HG02759 (cell line): Measurements from ENCODE around the gene PDLIM1.

ENCODE experiments used
- ATAC-seq: cut with Tn5 transposase; IDR thresholded peaks from one replicate; pipeline ENCODE4 v1.9.1; 2021; ENCODE audit warnings: mild to moderate bottlenecking, moderate library complexity; ENCODE audit not compliant: unreplicated experiment

PDLIM1 gene

GRCh38 chr10:95266674-95267095 is 24.1 kb downstream of the PDLIM1 start:
- ATAC-seq: peak; percentile 82

GRCh38 chr10:95265572-95265971 is 25.2 kb downstream of the PDLIM1 start:
- no peak for ATAC-seq

GRCh38 chr10:95264227-95265051 is 26.4 kb downstream of the PDLIM1 start:
- no peak for ATAC-seq

- ATAC-seq: no peak
These were observed 27.0 kb downstream of the PDLIM1 start for GRCh38 chr10:95263864-95264226.

- no peak for ATAC-seq
These were observed 27.9 kb downstream of the PDLIM1 start for GRCh38 chr10:95262763-95263518.

GRCh38 chr10:95261926-95262325 is 28.9 kb downstream of the PDLIM1 start:
- no peak for ATAC-seq

- ATAC-seq: no peak
These were observed 29.8 kb downstream of the PDLIM1 start for GRCh38 chr10:95260909-95261552.

GRCh38 chr10:95260397-95260881 is 30.4 kb downstream of the PDLIM1 start:
- peak; percentile 48 for ATAC-seq

GRCh38 chr10:95257849-95258248 is 33.0 kb downstream of the PDLIM1 start:
- ATAC-seq: no peak

GRCh38 chr10:95256268-95256667 is 34.5 kb downstream of the PDLIM1 start:
- no peak for ATAC-seq

GRCh38 chr10:95254629-95255028 is 36.2 kb downstream of the PDLIM1 start:
- ATAC-seq: no peak

- no peak for ATAC-seq
These were observed 37.1 kb downstream of the PDLIM1 start for GRCh38 chr10:95253686-95254085.

- no peak for ATAC-seq
These were observed 37.8 kb downstream of the PDLIM1 start for GRCh38 chr10:95253007-95253406.

- no peak for ATAC-seq
These were observed 39.9 kb downstream of the PDLIM1 start for GRCh38 chr10:95250856-95251255.

GRCh38 chr10:95249467-95249866 is 41.3 kb downstream of the PDLIM1 start:
- ATAC-seq: no peak

GRCh38 chr10:95248989-95249388 is 41.8 kb downstream of the PDLIM1 start:
- no peak for ATAC-seq

- no peak for ATAC-seq
These were observed 42.8 kb downstream of the PDLIM1 start for GRCh38 chr10:95247881-95248583.

- no peak for ATAC-seq
These were observed 43.5 kb downstream of the PDLIM1 start for GRCh38 chr10:95247200-95247880.

GRCh38 chr10:95246582-95247051 is 44.2 kb downstream of the PDLIM1 start:
- no peak for ATAC-seq

GRCh38 chr10:95245425-95246055 is 45.3 kb downstream of the PDLIM1 start:
- ATAC-seq: peak; percentile 86
